ENCODE data around the gene TRPC4AP.
"Not testable (repeated sequence)": the region's sequence is repeated elsewhere in the genome, so short reads cannot be mapped to it uniquely, and the experiment has no call there.

Gene TRPC4AP, protein sequence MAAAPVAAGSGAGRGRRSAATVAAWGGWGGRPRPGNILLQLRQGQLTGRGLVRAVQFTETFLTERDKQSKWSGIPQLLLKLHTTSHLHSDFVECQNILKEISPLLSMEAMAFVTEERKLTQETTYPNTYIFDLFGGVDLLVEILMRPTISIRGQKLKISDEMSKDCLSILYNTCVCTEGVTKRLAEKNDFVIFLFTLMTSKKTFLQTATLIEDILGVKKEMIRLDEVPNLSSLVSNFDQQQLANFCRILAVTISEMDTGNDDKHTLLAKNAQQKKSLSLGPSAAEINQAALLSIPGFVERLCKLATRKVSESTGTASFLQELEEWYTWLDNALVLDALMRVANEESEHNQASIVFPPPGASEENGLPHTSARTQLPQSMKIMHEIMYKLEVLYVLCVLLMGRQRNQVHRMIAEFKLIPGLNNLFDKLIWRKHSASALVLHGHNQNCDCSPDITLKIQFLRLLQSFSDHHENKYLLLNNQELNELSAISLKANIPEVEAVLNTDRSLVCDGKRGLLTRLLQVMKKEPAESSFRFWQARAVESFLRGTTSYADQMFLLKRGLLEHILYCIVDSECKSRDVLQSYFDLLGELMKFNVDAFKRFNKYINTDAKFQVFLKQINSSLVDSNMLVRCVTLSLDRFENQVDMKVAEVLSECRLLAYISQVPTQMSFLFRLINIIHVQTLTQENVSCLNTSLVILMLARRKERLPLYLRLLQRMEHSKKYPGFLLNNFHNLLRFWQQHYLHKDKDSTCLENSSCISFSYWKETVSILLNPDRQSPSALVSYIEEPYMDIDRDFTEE

DNA sequence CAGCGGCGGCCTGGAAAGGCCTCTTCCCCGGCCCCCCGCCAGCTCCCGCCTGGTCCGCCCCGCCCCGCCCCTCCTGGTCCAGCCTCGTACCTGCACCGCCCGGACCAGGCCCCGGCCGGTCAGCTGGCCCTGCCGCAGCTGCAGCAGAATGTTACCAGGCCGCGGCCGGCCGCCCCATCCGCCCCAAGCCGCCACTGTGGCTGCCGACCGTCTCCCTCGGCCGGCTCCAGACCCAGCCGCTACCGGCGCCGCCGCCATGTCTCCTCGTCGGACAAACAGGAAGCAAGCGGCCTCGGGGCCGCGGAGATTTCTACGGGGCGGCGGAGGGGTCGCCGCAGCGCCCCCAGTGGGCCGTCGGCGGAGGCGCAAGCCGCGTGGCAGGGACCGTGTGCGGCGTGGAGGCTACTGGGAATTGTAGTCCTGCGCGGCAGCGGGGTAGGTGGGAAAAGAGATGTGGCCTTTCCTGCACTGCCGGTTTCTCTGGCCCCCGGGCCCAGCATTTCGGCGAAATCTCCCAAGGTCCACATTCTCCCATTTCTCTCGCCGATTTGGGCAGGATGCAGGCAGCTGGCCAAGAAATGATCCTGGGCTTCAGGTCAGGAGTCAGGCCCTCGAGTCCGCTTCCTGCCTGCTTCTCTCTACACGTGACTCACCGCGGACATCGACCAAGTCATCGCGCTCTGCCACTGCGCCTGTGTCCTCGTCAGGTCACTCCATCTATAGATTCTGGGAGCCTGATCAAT, at the start of gene TRPC4AP:
TSS of gene TRPC4AP (minus strand) at position 284 of the 743 bp plus-strand sequence. CDS start at position 258, 26 bp downstream.
- DNase-seq, result peak; percentile 81 to 86

DNA sequence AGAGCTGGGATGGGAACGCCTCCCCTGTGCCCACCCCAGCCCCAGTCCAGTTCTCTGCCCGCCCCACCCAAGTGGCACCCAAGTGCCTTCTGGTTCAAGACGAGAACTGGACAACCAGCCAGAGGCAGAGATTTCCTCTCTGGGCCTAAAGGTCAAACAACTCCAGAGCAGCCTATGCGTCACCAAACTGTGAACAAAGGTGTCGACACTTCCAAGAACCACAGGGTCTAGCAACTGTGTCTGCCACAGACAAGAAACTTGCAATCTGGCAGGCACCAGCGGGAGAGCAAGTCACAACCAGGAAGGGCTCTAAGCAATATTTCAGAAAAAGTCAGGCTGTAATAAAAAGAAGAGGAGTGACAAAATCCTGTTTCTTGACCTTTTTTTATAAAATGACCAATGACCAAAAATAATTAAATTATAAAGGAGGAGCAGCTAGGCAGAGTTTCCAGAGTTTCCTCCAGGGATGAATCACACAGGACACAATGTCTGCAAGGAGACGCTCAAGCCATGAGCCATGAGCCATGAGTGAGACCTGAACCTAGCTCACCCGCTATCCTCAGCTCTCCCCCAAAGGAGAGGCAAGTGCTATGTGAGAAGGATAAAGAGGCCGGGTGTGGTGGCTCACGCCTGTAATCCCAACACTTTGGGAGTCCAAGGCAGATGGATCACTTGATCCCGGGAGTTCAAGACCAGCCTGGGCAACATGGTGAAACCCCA, 43.4 kb upstream of the TRPC4AP start:
- no peak for DNase-seq

DNA sequence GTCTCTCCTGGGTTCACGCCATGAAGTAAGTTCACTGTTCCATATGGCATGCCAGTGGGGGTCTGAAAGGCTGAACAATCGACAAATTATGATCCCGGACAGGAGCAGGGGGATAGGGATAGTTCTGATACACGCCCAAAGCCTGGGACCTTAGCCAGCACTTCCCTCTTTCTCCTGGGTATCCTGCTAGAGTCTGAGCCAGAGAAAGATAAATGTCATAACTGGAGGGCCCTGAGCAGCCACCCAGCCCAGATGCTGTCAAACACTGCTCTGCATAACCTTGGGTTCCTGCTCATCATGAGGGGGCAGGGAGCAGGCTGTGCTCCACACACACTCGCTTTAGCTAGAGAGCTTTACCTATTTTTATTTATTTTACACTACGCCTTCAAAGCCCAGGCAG, 42.3 kb upstream of the TRPC4AP start:
- DNase-seq, result no peak

DNA sequence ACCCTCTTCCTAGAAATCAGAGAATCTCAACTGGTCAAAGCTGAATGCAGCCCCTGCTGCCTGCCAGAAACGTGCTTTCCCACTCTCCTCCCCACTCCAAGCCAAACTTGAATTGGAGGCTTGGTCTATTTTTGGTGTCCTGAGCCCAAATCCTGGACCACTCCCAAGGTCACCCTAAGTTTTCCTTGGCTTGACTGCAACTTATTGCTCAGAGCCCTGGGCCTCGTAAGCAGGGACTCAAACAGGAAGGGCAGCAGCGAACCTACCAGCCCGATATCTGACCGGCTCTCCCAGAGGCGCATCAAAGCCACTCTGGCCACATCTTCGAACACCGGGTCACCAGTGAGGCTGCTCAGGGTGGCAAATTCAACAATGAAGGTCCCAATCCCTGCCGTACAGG, 41.9 kb upstream of the TRPC4AP start:
- no peak for DNase-seq

DNA sequence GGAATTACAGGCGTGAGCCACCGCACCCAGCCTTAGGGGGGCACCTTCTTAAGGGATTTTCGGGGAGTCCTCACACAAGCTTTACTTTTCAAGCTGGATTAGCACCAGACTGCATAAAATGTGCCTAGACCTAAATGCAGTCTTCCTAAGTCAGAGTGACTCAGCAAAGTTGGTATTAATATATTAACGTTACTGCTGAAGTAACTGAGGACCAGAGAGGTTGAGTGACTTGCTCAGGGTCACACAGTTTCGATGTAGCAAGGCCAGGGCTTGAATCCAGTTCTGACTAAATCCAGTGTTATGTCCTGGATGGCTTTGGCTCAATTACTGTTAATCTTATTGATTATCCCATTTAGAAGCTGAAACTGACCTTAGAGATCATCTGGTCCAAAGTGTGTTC, 41.1 kb upstream of the TRPC4AP start:
- no peak for DNase-seq

DNA sequence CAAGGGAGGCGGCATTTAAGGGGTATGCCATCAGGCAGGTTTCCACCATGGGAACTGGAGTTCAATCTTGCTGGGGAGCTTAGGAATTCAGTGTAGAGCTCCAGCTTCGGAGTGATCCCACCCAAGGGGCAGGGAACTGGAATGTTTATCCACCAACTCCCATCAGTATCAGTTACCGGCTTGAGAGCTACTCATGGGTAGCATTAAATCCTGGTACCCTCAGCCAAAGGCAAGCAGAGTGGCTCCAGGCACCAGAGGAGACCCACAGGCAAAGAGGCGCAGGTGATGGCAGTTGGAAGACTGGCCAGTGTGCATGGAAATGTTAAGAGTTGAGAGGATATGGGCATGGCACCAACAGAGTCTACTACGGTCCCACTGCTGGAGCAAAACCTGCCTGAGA, 40.4 kb upstream of the TRPC4AP start:
- DNase-seq, result no peak

DNA sequence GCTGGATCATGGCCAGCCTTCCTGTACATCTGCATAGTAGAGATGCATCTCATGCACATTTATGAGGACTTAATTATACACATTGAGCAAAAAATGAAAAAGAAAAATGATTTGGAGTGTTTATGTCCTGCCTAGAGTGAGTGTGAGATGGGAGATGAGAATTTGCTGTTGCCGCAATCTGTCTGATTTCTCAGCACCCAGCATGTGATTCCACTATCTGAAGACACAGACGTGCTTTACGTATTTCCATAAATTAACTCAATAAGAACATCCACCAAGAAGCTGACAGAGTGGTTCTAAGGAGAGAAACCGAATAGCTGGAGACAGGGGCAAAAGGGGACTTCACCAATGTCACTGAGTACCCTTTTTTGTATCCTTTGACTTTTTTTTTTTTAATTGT, 39.3 kb upstream of the TRPC4AP start:
- no peak for DNase-seq

DNA sequence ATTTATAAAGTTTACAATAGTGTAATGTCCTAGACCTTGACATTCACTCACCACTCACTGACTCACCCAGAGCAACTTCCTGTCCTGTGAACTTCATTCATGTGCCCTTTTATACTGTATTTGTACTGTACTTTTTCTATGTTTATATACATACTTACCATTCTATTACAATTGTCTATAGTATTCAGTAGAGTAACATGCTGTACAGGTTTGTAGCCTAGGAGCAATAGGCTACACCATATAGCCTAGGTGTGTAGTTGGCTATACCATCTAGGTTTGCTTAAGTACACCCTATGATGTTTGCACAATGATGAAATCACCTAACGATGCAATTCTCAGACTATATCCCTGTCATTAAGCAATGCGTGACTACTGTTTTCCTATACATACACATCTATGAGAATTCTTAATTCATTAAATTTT, 37.1 kb upstream of the TRPC4AP start:
- no peak for DNase-seq

DNA sequence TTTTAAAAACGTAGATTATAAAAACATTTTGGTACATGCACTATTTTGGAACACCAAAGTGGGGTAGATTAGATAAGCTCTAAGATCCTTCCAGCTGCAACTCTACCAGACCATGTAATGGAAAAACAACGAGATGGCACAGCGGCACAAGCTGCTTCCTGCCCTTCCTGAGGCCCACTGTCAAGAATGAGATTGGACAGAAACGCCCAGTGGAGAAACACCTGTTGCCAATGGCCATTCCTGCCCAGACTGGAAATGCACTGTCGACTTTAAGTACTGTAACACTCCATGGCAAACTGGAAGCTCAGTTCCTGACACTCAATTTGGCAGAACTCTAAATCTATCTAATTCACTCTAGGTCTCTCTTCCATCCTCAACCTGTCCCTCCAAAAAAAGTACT, 33.1 kb upstream of the TRPC4AP start:
- no peak for DNase-seq

DNA sequence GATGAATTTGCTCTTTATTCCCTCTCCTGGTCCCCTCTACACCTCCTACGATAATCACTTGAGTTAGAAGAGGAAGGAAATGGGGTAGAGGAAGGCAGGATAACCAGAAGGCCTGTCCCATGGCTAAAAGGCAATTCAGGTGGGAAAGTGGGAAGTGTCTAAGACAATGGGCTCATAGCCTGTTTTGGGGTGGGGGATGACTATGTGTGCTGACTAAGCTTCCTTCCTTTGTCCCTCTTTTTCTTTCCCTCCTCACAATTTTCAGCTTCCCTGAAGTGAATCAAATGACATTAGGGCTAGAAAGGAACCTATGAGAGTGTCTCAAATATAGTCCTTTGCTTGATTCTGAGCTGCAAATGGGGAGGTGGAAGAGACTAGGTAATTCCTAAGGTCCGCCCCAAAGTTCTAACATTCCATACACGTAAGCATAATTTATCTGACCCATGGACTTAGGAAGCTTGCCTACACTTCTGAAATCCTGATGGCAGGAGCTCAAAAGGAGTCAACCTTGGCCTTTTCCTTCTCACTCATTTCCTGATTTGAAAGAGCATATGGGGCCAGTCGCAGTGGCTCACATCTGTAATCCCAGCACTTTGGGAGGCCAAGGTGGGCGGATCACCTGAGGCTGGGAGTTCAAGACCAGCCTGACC, 30.3 kb upstream of the TRPC4AP start:
- no peak for DNase-seq

DNA sequence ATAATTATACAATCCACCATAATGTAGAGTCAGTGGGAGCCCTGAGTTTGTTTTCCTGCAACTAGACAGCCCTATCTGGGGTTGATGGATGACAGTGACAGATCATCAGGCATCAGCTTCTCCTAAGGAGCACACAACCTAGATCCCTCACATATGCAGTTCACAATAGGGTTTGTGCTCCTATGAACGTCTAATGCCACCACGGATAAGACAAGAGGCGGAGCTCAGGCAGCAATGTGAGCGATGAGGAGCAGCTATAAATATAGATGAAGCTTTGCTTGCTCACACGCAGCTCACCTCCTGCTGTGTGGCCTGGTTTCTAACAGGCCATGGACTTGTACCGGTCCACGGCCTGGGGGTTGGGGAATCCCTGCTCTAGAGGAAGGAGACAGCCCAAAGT, 28.6 kb upstream of the TRPC4AP start:
- DNase-seq, result no peak

DNA sequence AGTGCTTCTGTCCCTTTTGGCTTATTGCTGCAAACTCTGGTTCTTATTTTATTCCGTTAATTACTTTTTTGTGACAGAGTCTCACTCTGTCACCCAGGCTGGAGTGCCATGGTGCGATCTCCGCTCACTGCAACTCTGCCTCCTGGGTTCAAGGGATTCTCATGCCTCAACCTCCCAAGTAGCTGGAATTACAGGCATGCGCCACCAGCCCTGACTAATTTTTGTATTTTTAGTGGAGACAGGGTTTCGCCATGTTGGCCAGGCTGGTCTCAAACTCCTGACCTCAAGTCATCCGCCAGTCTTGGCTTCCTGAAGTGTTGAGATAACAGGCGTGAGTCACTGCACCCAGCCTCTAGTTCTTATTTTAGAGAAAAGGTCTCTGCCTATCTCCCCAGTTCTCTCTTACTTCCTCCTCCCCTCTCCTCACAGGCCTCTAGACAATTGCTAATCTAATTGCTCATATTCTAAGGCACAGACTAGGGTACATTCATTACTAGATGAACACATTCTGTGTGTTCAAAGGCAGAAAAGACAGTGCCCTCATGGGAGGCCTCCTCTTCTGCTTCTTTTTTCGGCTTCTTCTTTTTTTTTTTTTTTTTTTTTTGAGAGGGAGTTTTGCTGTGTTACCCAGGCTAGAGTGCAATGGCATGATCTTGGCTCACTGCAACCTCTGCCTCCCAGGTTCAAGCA, 27.6 kb upstream of the TRPC4AP start:
- no peak for DNase-seq

DNA sequence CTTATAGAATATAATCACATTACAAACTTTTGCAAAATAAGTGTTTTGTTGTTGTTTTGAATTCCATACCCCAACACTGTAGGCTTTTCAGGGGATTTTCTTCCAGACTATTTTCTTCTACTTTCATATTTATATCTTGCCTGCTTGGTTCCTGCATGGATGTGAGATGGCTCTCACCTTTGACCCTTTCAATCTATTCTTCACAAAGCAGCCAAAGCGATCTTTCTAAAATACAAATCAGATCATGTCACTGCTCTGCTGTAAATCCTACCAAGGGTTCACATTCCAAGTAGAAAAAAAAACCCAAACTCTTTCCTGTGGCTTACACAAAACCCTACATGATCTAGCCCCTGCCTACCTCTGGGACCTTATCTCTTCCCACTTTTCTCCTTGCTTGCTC, 25.0 kb upstream of the TRPC4AP start:
- DNase-seq, result no peak

DNA sequence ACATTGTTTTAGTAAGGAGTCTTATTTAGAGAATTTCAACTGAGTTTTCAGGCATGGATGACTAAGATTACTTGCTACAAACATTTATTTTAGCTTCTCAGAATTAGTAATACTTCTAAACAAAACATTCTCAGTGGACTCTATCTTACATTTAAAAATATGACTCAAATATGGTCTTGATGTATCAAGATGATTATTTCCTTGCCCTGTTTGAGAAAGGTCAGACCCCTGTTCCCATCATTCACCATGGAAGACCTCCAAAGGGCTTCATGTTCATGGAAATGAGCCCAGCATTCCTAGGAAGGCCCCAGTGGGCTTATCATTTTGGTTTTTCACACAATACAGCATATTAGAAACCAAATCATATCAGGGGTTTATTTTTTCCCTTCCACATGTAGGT, 24.6 kb upstream of the TRPC4AP start:
- DNase-seq, result no peak

DNA sequence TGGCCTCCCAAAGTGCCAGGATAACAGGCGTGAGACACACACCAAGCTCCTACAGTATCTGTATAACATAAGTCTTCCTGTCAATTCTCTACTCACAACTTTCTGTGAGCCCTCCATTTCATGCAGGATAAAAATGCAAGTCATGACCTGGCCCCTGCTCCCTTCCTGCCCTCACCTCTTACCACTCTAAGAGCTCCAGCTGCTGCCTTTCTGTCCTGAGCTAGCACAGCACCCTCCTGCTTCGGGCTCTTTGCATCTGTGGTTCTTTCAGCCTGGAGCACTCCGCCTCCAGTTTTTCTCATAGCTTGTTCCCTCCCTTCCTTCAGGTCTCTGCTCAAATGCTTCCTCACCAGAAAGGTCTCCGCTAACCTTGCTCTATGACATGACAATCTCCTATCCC, 23.7 kb upstream of the TRPC4AP start:
- no peak for DNase-seq

DNA sequence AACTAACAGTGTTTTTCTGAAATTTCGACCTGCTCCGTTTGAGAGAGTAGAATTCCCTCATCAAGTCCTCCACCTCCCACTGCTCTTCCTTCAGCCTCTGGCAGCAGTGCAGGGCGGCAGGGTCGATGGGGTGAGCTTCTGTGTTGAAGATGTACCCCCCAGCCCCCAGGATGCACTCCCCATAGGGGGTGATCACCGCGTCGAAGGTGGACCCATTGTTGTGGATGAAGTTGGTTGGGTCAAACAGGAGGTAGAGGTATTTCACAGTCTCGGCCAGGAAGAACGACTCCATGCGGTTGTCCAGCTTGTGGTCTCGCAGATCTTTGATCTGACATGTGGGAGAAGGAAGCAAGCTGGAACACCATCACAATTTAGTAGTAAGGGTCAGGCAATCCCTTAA, 23.0 kb upstream of the TRPC4AP start:
- no peak for DNase-seq

DNA sequence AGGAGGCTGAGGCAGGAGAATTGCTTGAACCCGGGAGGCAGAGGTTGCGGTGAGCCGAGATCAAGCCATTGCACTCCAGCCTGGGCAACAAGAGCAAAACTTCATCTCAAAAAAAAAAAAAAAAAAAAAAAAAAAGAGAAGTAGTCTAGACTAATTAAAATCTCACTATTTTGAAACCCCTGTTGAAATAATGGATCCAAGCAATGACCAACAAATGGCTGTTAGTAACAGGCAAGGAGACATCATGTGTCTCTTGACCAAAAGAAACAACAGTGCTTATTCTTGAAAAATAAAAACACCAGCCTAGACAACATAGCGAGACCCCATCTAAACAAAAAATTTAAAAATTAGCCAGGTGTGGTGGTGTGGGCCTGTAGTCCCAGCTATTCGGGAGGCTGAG, 19.7 kb upstream of the TRPC4AP start:
- DNase-seq, result not testable (repeated sequence)

DNA sequence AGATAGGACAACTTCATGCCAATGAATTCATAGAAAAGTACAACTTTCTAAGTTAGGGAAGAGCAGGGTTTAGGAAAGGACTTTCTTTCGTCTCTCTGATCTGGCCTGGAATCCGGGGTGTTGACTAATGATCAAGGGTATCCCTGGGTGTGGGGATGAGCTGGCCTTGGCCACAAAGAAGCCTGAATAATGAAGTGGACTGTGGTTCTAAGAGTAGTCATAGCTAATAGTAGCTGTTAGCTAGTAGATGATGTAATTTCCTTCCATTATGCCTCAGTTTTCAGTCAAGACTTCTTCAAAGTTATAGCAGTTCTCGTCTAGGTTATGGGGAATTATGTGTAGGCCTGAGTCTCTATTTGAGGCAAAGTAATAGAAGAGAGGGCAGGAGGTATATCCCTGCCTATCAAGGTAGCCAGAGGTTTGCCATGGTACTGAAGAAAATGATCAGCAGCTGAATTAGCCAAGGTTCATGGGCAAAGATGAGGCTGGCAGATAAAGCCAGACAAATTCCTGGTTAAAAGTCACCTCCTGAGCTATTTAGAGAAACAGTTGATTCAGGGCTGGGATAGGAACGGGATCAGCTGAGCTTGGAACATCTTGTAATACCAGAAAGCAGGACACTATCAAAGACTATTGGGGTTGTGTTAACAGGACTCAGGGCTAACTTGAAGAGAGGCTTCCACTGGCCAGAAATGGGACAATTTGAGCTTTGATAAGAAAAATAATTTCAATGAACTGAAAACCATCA, 18.7 kb upstream of the TRPC4AP start:
- DNase-seq, result no peak

DNA sequence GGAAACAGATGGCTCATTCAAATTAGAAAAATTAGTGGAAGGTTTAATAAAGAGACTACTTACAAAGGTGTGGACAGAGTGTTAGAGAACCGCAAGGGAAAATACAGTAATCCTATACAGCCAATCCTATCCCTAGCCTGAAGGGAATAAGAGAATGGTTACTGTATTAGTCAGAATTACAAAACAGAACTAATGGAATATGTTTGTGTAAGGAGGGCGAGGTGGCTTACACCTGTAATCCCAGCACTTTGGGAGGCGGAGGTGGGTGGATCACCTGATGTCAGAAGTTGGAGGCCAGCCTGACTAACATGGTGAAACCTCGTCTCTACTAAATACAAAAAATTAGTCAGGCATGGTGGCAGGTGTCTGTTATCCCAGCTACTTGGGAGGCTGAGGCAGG, 16.3 kb upstream of the TRPC4AP start:
- DNase-seq, result no peak

DNA sequence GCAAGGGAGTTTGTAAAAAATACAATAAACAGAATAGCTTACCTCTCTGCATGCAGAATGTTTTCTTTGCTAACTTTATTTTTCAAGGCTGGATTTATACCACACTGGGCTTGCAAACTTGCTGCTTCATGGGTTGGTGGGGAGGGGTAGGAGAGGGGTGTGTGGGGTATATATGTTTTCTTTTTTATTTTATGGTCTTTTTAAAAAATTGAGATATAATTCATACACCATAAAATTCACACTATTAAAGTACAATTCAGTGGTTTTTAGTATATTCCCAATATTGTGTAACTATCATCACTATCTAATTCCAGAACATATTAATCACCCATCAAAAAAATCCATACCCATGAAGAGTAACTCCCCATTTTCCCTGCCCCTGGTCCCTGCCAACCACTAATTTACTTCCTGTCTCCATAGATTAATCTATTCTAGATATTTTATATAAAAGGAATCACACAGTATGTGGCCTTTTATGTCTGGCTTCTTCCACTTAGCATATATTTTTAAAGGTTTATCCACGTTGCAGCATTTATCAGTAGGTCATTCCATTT, 14.3 kb upstream of the TRPC4AP start:
- no peak for DNase-seq
